Immature natural killer cell (primary cell): ENCODE measurements around the gene FAM209A. TPM values are rescaled to one million over a fixed set of nuclear protein-coding genes. Genes with fewer than 3 reads are reported as not detected.
"Not testable (repeated sequence)": the region's sequence is repeated elsewhere in the genome, so short reads cannot be mapped to it uniquely, and the experiment has no call there.

Source experiments
- DNase-seq, 3 donors: peaks; one replicate each; pipeline ENCODE4 v3.0.0; 2022; ENCODE audit warnings: mixed read lengths in 1 of 3
- H3K27ac Mint-ChIP-seq, 6 donors: one replicate each; pipeline ENCODE4 v1.8.0; 2020; ENCODE audit warnings: mixed read lengths in 6 of 6, mild to moderate bottlenecking in 5 of 6, inconsistent platforms in 4 of 6, moderate library complexity in 3 of 6
- H3K27me3 Mint-ChIP-seq, 3 donors: one replicate each; pipeline ENCODE4 v1.8.0; 2020 to 2021; ENCODE audit warnings: low read depth in 3 of 3, mild to moderate bottlenecking in 3 of 3, mixed read lengths in 3 of 3, moderate library complexity in 3 of 3, inconsistent platforms in 1 of 3
- H3K36me3 Mint-ChIP-seq, 3 donors: one replicate each; pipeline ENCODE4 v1.8.0; 2020; ENCODE audit warnings: mixed read lengths in 3 of 3, inconsistent platforms in 2 of 3, mild to moderate bottlenecking in 2 of 3
- H3K4me1 Mint-ChIP-seq, 2 donors: one replicate each; pipeline ENCODE4 v1.8.0; 2020; ENCODE audit warnings: inconsistent platforms in 2 of 2, mild to moderate bottlenecking in 2 of 2, mixed read lengths in 2 of 2, moderate library complexity in 1 of 2
- H3K4me3 Mint-ChIP-seq, 5 donors: one replicate each; pipeline ENCODE4 v1.8.0; 2020; ENCODE audit warnings: mild to moderate bottlenecking in 5 of 5, mixed read lengths in 5 of 5, inconsistent platforms in 3 of 5, moderate library complexity in 3 of 5
- H3K9me3 Mint-ChIP-seq, 6 donors: one replicate each; pipeline ENCODE4 v1.8.0; 2020; ENCODE audit warnings: mild to moderate bottlenecking in 6 of 6, mixed read lengths in 6 of 6, inconsistent platforms in 4 of 6, moderate library complexity in 3 of 6
- polyA plus RNA-seq, 3 donors: library from polyadenylated mRNA; unstranded; fragments of 300-500 nt; fragmentation: Illumina TruSeq; gene quantifications; one replicate each; pipeline ENCODE4 v1.2.3, GENCODE V29; 2021

FAM209A gene
- polyA plus RNA-seq, 3 donors from 2014 or later: 0.39 to 0.57 TPM; not detected in 1

DNA sequence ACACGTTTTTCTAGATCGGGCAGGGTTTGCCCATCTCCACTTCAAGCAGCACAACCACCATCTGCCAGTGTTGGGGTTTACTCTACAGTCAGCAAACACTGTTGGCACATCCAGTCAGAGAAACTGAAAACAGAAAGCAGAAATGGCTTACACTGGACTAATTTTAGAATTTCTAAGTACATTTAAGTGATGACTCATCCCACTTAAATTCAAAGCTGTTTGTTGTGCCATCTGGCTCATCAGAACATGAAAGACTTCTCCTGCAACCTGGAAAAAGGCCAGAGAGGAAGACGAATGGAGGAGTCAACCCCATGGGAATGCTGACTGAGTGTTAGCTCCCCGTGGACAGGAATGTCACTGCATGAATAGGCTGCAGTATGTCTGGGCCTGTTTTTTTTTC, 30.3 kb downstream of the FAM209A start:
- no peaks in the 10 kb centered on the region for H3K9me3 Mint-ChIP-seq
- H3K36me3 Mint-ChIP-seq: no peaks in the 10 kb centered on the region
- no peak overlapping the region for H3K4me3 Mint-ChIP-seq
- H3K27me3 Mint-ChIP-seq: peaks cover 3 to 7% (median 4%) of the 10 kb centered on the region in 3 donors
- H3K4me1 Mint-ChIP-seq: no peaks in the 10 kb centered on the region
- H3K27ac Mint-ChIP-seq: no peak overlapping the region
- no peak for DNase-seq

DNA sequence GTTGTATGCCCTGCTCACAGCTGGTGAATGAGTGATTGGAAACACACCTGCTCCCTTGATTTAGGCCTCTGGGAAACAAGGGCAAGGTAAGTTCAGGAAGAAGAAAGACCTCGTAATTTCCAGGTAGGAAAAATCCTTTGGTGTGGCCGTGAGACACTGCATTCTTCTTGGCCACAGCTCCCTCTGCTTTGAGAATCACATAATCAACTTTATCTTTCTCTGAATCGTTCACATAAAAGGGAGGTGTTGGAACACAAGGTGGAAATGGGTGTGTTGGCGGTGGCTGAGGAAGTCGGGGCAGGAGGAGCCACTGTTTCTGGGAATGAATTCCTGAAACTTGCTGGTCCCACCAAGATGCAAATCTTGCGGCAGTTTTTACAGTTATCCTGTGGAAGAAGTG, 34.4 kb downstream of the FAM209A start:
- DNase-seq: no peak
- H3K4me3 Mint-ChIP-seq: no peak overlapping the region
- H3K27me3 Mint-ChIP-seq: peaks cover 0 to 5% (median 3%) of the 10 kb centered on the region in 3 donors
- H3K27ac Mint-ChIP-seq: no peak overlapping the region
- H3K9me3 Mint-ChIP-seq: no peaks in the 10 kb centered on the region
- H3K4me1 Mint-ChIP-seq: no peaks in the 10 kb centered on the region
- no peaks in the 10 kb centered on the region for H3K36me3 Mint-ChIP-seq

DNA sequence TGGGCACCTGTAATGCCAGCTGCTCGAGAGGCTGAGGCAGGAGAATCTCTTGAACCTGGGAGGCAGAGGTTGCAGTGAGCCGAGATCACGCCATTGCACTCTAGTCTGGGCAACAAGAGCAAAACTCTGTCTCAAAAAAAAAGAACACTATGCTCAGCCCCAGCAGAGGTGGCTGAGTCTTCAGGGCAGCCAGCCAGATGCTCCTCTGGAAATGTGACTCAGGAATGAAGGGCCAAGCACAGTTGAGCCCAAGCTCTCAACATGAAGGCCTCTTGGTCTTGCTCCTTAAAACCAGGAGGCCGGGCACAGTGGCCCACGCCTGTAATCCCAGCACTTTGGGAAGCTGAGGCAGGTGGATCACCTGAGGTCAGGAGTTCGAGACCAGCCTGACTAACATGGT, 40.0 kb downstream of the FAM209A start:
- not testable (repeated sequence) for H3K36me3 Mint-ChIP-seq, H3K27ac Mint-ChIP-seq, DNase-seq, H3K27me3 Mint-ChIP-seq, H3K9me3 Mint-ChIP-seq, H3K4me3 Mint-ChIP-seq, H3K4me1 Mint-ChIP-seq

DNA sequence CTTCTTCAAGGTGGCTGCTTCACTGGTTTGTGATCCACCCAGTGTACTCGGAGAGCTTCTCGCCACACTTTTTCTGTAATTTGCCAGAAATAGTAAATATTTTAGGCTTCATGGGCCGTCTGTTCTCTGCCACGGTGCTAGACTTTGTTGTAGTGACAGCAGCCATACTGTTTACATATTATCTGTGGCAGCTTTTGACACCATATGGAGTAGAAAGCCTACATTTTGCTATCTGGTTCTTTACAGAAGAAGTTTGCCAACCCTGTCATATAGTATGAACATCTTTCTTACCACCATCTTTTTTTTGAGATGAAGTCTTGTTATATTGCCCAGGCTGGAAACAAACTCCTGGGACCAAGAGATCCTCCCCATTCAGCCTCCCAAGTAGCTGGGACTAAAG, 41.0 kb downstream of the FAM209A start:
- no peak for DNase-seq
- no peaks in the 10 kb centered on the region for H3K9me3 Mint-ChIP-seq
- H3K27me3 Mint-ChIP-seq: no peaks in the 10 kb centered on the region
- H3K36me3 Mint-ChIP-seq: no peaks in the 10 kb centered on the region
- H3K27ac Mint-ChIP-seq: no peak overlapping the region
- no peaks in the 10 kb centered on the region for H3K4me1 Mint-ChIP-seq
- no peak overlapping the region for H3K4me3 Mint-ChIP-seq

DNA sequence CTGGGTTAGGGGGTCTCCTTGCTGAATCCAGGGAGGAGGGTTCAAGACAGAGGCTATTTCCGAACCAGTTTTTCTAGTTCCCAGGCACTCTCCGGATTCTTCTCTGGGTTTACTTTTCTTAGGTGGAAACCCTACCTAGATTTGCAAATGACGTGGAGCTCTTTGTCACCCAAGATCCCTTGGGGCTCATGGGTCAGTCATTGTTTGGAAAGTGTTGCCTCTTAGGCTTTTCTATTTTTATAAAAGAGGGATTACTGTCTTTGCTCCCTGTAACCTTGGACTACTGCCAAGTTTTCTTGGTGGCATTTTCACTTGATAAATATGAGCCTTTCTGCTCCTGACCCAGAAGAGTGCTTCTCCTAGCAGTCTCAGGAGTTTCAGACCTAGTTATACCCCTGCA, 42.1 kb downstream of the FAM209A start:
- Mint-ChIP-seq H3K4me1 (no peaks in the 10 kb centered on the region), H3K4me3 (no peak overlapping the region), H3K9me3 (no peaks in the 10 kb centered on the region), H3K27me3 (peaks cover 0 to 3% (median 0%) of the 10 kb centered on the region in 3 donors), H3K27ac (no peak overlapping the region), H3K36me3 (no peaks in the 10 kb centered on the region)
- no peak for DNase-seq

DNA sequence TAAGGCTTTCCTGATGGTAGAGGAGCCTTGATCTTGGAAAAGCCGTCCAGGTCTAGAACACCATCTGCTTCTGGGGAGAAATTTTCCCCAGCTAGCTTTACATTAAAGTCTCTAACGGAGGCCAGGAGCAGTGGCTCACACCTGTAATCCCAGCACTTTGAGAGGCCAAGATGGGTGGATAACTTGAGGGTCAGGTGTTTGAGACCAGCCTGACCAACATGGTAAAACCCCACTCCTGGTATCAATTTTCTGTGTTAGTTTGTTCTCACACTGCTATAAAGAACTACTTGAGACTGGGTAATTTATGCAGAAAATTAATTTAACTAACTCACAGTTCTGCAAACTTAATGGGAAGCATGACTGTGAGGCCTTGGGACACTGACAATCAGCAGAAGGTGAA, 46.3 kb downstream of the FAM209A start:
- Mint-ChIP-seq H3K27me3 (peaks cover 1 to 6% (median 2%) of the 10 kb centered on the region in 3 donors), H3K27ac (no peak overlapping the region), H3K9me3 (no peaks in the 10 kb centered on the region), H3K4me1 (no peaks in the 10 kb centered on the region), H3K36me3 (no peaks in the 10 kb centered on the region), H3K4me3 (no peak overlapping the region)
- DNase-seq: no peak

DNA sequence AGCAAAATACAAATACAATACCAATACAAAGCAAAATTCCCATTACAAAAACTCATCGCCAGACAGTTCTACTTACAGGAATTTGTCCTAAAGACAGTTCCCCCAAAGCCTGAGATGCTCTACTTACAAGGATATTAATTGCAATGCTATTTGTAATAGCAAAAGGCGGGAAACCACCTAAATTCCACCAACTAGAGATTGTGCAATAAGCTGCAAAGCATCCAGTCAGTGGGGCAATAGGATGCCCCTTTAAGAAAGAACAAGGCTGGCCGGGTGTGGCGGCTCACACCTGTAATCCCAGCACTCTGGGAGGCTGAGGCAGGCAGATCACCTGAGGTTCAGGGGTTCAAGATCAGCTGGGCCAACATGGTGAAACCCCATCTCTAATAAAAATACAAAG, 47.6 kb downstream of the FAM209A start:
- no peaks in the 10 kb centered on the region for H3K36me3 Mint-ChIP-seq
- DNase-seq: no peak
- no peak overlapping the region for H3K4me3 Mint-ChIP-seq
- peaks cover 1 to 6% (median 2%) of the 10 kb centered on the region in 3 donors for H3K27me3 Mint-ChIP-seq
- no peaks in the 10 kb centered on the region for H3K9me3 Mint-ChIP-seq
- no peak overlapping the region for H3K27ac Mint-ChIP-seq
- H3K4me1 Mint-ChIP-seq: no peaks in the 10 kb centered on the region

DNA sequence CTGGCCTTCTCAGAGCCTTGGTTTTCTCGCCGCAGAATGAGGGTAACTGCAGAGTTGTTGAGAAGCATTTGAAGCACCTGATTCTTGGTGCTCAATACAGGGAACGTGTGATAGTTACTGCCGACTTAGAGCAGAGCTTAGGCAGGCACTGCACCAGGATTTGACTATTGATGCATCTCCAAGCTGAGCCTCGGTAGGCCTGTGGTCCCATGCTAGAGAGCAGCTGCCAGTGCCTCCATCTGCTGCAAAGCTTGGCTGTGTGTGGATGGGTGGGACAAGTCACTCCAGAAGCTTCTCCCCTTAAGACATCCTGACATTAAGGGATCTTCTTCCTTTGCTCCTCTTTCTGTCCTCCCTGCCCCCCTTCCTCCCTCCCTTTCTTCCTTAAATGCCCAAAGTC, 49.4 kb downstream of the FAM209A start:
- peaks cover 1 to 6% (median 2%) of the 10 kb centered on the region in 3 donors for H3K27me3 Mint-ChIP-seq
- no peak for DNase-seq
- no peaks in the 10 kb centered on the region for H3K4me1 Mint-ChIP-seq
- H3K4me3 Mint-ChIP-seq: no peak overlapping the region
- H3K27ac Mint-ChIP-seq: no peak overlapping the region
- no peaks in the 10 kb centered on the region for H3K36me3 Mint-ChIP-seq
- no peaks in the 10 kb centered on the region for H3K9me3 Mint-ChIP-seq

DNA sequence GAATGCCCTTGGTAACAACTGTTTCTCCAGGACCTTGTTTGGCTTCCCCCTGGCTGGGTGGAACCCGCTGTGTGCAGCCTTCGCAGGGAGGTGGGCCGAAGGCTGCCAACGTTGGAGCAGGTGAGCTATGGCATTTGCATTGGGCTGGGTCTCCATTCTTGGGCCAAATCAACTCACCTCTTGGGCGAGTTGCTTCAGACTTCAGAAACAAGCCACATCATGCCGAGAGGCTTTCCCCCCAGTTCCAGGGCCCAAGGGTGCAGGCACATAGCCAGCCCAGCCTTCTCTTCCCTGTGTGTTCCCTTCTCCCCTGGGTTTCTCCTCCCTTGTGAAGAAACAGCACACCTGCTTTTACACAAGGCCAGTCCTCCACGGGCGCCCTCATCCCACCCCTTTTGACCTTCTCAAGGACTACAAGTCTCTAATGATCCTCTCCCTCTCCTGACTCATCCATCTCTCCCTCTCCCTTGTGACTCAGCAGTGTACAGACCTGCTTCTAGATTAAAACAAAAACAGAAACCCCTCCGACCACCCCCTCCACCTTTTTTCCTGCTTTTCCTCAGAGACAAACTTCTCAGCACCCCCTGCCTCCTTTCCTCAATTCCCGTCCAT, 50.1 kb downstream of the FAM209A start:
- peaks cover 1 to 6% (median 2%) of the 10 kb centered on the region in 3 donors for H3K27me3 Mint-ChIP-seq
- H3K27ac Mint-ChIP-seq: no peak overlapping the region

DNA sequence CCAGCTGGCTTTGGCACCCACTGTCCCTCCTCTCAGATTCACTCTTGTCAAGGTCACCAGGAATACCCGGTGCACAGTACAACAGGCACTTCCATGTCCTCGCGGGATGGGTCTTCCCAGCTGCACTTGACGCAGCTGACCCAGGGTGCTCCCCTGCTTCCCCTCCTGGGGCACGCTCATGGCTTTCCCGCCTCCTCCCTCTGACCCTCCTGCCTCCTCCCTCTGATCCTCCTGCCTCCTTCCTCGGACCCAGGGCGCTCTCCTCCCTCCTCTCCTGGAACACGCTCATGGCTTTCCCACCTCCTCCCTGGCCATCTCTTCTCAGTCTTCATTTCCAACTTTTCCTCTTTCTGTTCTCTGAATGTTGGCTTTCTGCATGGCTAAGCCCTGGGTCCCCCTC, 50.6 kb downstream of the FAM209A start:
- peaks cover 1 to 6% (median 2%) of the 10 kb centered on the region in 3 donors for H3K27me3 Mint-ChIP-seq
- H3K4me3 Mint-ChIP-seq: no peak overlapping the region
- no peaks in the 10 kb centered on the region for H3K9me3 Mint-ChIP-seq
- DNase-seq: no peak
- no peaks in the 10 kb centered on the region for H3K36me3 Mint-ChIP-seq
- no peak overlapping the region for H3K27ac Mint-ChIP-seq
- H3K4me1 Mint-ChIP-seq: no peaks in the 10 kb centered on the region

More for the DNA sequence above, 50.1 kb downstream of the FAM209A start:
- H3K4me3 Mint-ChIP-seq: no peak overlapping the region
- DNase-seq: no peak
- no peaks in the 10 kb centered on the region for H3K4me1 Mint-ChIP-seq
- no peaks in the 10 kb centered on the region for H3K36me3 Mint-ChIP-seq
- no peaks in the 10 kb centered on the region for H3K9me3 Mint-ChIP-seq

Other genes with a start within 250 kb of the FAM209A start
- gene FAM210B, start 165.8 kb upstream of the FAM209A start, polyA plus RNA-seq: 10 to 100 TPM; 15.2 to 29.7 (median 15.8) TPM
- 1 to 10 TPM; 1.1 to 2.2 (median 1.8) TPM for gene AURKA, start 132.5 kb upstream of the FAM209A start, polyA plus RNA-seq
- gene CSTF1, start 132.1 kb upstream of the FAM209A start, polyA plus RNA-seq: 10 to 100 TPM; 21.2 to 42.2 (median 30.6) TPM
- 1 to 10 TPM; 3.2 to 5.5 (median 3.5) TPM for gene CASS4, start 112.5 kb upstream of the FAM209A start, polyA plus RNA-seq
- gene RTF2, start 56.1 kb upstream of the FAM209A start, polyA plus RNA-seq: 100 to 1,000 TPM; 155 to 163 (median 161) TPM
- under 1 TPM in 2 of 3 donors, not detected in 1; 0.56 to 0.57 TPM for gene FAM209B, start 8.5 kb downstream of the FAM209A start, polyA plus RNA-seq
- not detected for gene TFAP2C, start 104.6 kb downstream of the FAM209A start, polyA plus RNA-seq